ENCODE results near the gene ARRDC1.

The ARRDC1 gene

GRCh38 chr9:137645211-137645610, 39.7 kb downstream of the ARRDC1 start:
- DNase-seq, result no peak
- Histone ChIP-seq H3K27me3 (no peaks in the 10 kb centered on the region), H3K4me3 (ENCODE audit: low read depth, low read length) (no peak overlapping the region), H3K9me3 (no peaks in the 10 kb centered on the region), H3K4me1 (no peaks in the 10 kb centered on the region), H3K36me3 (peaks cover 10% of the 10 kb centered on the region)
- TF ChIP-seq CTCF (IDR thresholded peaks at IDR 0.05; ENCODE audit: low read depth, low read length), result no peak

- no peak overlapping the region for H3K4me3 ChIP-seq (ENCODE audit: low read depth, low read length)
- no peaks in the 10 kb centered on the region for H3K9me3 ChIP-seq
- H3K27me3 ChIP-seq, result no peaks in the 10 kb centered on the region
- TF ChIP-seq CTCF (IDR thresholded peaks at IDR 0.05; ENCODE audit: low read depth, low read length), result no peak
- no peaks in the 10 kb centered on the region for H3K4me1 ChIP-seq
- no peak for DNase-seq
- H3K36me3 ChIP-seq, result peaks cover 15% of the 10 kb centered on the region
These were observed 40.9 kb downstream of the ARRDC1 start for GRCh38 chr9:137646341-137646740.

GRCh38 chr9:137647096-137647714, 41.7 kb downstream of the ARRDC1 start:
- H3K4me3 ChIP-seq (ENCODE audit: low read depth, low read length), result no peak overlapping the region
- no peaks in the 10 kb centered on the region for H3K4me1 ChIP-seq
- peaks cover 21% of the 10 kb centered on the region for H3K36me3 ChIP-seq
- H3K9me3 ChIP-seq, result no peaks in the 10 kb centered on the region; the same call in 1 of the 2 replicates
- DNase-seq, result no peak
- no peak for TF ChIP-seq CTCF (IDR thresholded peaks at IDR 0.05; ENCODE audit: low read depth, low read length)
- no peaks in the 10 kb centered on the region for H3K27me3 ChIP-seq

- no peak for DNase-seq
- H3K36me3 ChIP-seq, result peaks cover 26% of the 10 kb centered on the region
- no peaks in the 10 kb centered on the region for H3K4me1 ChIP-seq
These were observed 42.9 kb downstream of the ARRDC1 start for GRCh38 chr9:137648396-137648795.

GRCh38 chr9:137649553-137649952, 44.1 kb downstream of the ARRDC1 start:
- peaks cover 26% of the 10 kb centered on the region for H3K36me3 ChIP-seq
- TF ChIP-seq CTCF (IDR thresholded peaks at IDR 0.05; ENCODE audit: low read depth, low read length), result no peak
- no peak for DNase-seq
- no peaks in the 10 kb centered on the region for H3K27me3 ChIP-seq
- H3K4me1 ChIP-seq, result no peaks in the 10 kb centered on the region
- no peak overlapping the region for H3K4me3 ChIP-seq (ENCODE audit: low read depth, low read length)
- H3K9me3 ChIP-seq, result no peaks in the 10 kb centered on the region; the same call in 1 of the 2 replicates

More at GRCh38 chr9:137648396-137648795, 42.9 kb downstream of the ARRDC1 start:
- Histone ChIP-seq H3K27me3 (no peaks in the 10 kb centered on the region), H3K9me3 (no peaks in the 10 kb centered on the region; the same call in 1 of the 2 replicates), H3K4me3 (ENCODE audit: low read depth, low read length) (no peak overlapping the region)
- TF ChIP-seq CTCF (IDR thresholded peaks at IDR 0.05; ENCODE audit: low read depth, low read length), result no peak

- Histone ChIP-seq H3K4me3 (ENCODE audit: low read depth, low read length) (no peak overlapping the region), H3K9me3 (no peaks in the 10 kb centered on the region; the same call in 1 of the 2 replicates), H3K36me3 (peaks cover 26% of the 10 kb centered on the region), H3K4me1 (no peaks in the 10 kb centered on the region), H3K27me3 (no peaks in the 10 kb centered on the region)
- DNase-seq, result no peak
- no peak for TF ChIP-seq CTCF (IDR thresholded peaks at IDR 0.05; ENCODE audit: low read depth, low read length)
These were observed 44.8 kb downstream of the ARRDC1 start for GRCh38 chr9:137650259-137650658.
